GM11168 (cell line): ENCODE measurements around the gene OR2L3.
"Not testable (repeated sequence)": the region's sequence is repeated elsewhere in the genome, so short reads cannot be mapped to it uniquely, and the experiment has no call there.

ENCODE experiments used
- in situ Hi-C: fragments of 300-500 bp; cut with MboI; formaldehyde crosslinking; loops from one replicate; pipeline ENCODE4 v1.12.0; 2022; ENCODE audit warnings: low sequenced_read_pairs; ENCODE audit not compliant: unreplicated experiment

Gene OR2L3, protein sequence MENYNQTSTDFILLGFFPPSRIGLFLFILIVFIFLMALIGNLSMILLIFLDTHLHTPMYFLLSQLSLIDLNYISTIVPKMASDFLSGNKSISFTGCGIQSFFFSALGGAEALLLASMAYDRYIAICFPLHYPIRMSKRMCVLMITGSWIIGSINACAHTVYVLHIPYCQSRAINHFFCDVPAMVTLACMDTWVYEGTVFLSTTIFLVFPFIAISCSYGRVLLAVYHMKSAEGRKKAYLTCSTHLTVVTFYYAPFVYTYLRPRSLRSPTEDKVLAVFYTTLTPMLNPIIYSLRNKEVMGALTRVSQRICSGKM

DNA sequence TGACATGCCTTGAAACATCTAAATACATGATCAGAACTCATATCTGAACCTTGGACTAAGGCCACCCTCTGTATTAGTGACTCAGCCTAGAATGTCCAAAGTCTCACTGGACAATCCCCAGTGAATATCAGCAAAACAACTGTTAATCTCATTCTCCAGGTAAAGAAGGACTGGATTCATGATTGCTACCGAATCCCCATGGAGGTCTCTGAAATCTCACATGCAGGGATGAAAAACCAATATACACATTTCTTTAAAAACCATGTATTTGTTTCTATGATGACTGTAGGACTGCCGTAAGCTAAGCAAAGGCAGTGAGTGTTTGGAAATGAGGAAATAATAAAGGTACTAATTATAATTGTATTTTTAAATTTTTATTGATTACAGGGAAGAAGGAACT lies at the start of gene OR2L3:
OR2L3 (plus strand) TSS at position 301 of the 400 bp plus-strand sequence. CDS start 13,846 bp downstream, outside the sequence.
- in situ Hi-C loops, result no loop called here

DNA sequence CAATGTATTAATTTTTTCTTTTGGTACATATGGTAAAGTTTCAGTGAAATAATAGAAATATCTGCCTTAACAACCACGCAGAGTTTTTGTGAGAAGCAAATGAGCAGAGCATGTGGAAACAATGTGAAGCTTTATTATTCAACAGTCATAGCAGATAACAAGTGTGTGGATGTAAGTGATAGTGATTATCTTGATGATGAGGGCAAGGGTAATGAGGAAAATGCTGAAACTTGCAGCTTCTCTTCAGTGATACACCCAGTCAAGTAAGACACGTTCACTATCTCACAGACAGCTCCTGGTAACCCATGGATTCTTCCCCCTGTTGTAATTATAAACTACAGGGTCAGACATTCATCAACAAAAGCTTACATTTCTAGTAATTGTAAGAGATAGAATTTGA lies 47.8 kb upstream of the OR2L3 start:
- in situ Hi-C loops, result no loop called here

DNA sequence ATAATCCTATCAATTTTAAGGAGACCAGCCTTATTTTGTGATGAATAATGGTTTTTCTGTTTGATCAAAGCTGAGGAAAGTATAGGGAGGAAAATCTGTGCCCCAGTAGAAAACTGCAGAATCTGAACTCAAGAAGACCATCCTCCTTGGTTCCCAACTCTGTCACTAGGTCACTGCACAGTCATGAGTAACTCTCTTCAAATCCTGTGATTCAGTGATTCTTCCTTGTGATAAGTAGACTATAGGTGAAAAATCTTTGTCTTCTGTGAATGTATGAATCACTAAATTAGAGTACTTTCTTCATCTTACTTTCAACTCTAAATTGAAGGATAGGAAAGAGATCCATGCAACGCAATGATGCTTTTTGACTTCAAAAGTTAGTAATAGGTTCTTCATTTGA lies 46.5 kb upstream of the OR2L3 start:
- in situ Hi-C loops, result no loop called here

DNA sequence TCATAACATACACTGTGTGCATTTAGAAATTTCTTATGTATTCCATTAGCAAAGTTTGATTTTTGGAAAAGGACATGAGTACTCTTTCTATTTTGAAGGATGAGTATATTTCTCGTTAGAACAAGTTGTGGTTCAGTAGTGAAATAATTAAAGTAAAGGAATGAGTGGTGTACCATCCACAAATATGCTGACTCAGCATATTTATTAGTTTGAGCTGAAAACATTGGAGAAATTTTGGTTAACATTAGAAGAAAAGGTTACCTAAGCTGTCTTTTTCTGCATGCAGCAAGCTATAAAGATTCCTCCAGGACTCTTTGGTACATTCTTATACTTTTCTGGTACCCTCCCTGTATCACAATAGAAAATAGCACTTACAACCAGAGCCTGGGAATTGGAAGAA lies 38.9 kb upstream of the OR2L3 start:
- in situ Hi-C loops, result no loop called here

DNA sequence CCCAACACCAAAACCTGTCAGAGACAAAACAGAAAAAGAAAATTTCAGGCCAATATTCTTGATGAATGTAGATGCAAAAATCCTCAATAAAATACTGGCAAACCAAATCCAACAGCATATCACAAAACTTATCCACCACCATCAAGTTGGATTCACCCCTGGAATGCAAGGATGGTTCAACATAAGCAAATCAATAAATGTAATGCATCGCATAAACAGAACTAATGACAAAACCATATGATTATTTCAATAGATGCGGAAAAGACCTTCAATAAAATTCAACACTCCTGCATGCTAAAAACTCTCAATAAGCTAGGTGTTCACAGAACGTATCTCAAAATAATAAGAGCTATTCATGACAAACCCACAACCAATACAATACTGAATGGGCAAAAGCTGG lies 37.0 kb upstream of the OR2L3 start:
- in situ Hi-C loops, result no loop called here

DNA sequence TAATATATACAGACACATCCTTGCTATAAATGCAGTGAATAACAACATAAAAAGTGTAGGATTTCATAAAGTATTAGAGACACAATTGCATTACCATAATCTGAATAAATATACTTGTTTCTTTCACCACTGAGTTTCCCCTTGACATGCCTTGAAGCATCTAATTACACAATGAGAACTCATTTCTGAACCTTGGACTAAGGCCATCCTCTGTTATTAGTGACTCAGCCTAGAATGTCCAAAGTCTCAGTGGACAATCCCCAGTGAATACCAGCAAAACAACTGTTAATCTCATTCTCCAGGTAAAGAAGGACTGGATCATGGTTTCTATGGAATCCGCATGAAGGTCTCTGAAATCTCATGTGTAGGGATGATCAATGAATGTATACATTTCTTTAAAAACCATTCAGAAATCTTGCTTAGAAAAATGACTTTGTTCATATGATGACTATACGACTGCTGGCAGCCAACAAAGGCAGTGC lies 33.4 kb upstream of the OR2L3 start, which contains the start of gene OR2L5:
OR2L5 (plus strand) TSS at position 432 of the 482 bp plus-strand sequence. CDS start 8,288 bp downstream, outside the sequence.
- in situ Hi-C loops, result no loop called here

DNA sequence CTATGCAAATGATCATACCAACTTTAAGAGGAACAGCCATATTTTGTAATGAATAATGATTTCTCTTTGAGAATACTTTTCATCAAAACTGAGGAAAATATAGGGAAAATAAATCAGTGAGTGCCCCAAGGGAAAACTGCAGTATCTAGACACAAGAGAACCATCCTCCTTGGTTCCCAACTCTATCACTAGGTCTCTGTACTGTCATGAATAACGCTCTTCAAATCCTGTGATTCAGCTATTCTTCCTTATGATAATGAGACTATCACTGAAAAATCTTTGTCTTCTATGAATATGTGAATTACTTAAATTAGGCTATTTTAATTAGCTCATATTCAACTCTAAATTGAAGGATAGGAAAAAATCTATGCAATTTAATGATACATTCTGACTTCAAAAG lies 30.8 kb upstream of the OR2L3 start:
- in situ Hi-C loops, result no loop called here

DNA sequence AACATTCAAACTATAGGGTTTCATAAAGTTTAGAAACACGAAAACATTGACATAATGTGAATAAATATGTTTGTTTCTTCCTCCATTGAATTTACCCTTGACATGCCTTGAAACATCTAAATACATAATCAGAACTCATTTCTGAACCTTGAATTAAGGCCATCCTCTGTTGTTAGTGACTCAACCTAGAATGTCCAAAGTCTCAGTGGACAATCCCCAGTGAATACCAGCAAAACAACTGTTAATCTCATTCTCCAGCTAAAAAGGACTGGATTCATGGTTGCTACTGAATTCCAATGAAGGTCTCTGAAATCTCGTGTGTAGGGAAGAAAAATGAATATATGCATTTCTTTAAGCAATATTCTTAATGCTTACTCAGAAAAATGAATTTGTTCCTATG lies 16.9 kb upstream of the OR2L3 start, which contains the start of gene OR2L2:
OR2L2 (plus strand) TSS at position 301 of the 400 bp plus-strand sequence. CDS start 8,198 bp downstream, outside the sequence.
- in situ Hi-C loops, result no loop called here

DNA sequence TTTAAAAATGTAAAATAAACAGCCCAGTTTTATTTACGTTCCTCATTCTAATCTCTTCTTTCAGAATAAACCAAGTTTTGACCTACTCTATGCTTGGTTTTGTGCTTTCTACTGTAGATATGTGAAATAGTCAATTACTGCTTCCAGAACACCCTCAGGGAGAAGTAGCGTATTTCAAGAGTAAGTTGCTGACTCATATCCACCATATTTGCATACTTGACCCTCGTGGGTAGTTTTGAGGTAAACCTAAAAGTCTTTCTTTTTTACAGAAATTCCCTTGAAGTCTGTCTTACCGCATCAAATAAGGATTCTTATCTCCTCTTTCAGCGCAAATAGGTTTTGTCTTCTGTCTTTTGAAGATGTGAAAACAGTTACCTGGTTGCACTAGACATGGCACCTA lies 1.4 kb upstream of the OR2L3 start:
- in situ Hi-C loops, result no loop called here

DNA sequence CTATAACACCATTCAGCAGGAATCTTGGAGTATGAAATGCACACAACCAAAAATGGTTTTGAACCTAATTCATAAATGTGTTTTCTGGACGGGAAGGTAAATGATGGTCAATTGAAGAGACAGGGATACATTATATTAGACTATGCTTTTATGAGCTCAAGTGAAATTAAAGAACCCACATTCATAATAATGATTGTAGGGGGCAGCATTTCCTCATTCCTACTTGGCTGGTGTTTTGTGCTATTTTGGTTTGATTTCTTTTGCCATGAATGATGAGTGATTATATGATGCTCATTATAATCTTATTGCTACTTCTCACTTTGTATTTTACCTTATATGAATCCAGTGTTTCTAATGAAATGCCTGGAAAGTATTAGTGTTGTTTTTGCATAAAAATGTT lies 372 bp downstream of the OR2L3 start:
- in situ Hi-C loops, result no loop called here

DNA sequence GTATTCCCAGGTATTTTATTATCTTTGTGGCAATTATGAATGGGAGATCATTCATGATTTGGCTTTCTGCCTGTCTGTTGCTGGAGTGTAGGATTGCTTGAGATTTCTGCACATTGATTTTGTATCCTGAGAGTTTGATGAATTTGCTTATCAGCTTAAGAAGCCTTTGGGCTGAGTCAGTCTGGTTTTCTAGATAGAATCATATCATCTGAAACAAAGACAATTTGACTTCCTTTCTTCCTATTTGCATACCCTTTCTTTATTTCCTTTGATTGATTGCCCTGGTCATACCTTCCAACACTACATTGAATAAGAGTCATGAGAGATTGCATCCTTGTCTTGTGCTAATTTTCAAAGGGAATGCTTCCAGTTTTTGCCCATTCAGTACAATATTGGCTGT lies 8.0 kb downstream of the OR2L3 start:
- in situ Hi-C loops, result no loop called here

DNA sequence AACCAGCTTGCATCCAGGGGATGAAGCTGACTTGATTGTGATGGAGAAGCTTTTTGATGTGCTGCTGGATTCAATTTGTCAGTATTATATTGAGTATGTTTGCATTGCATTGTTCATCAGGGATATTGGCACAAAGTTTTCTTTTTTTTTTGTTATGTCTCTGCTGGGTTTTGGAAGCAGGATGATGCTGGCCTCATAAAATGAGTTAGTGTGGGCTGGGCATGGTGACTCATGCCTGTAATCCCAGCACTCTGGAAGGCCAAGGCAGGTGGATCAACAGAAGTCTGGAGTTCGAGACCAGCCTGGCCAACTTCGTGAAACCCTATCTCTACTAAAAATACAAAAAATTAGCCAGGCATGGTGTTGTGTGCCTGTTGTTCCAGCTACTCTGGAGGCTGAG lies 8.6 kb downstream of the OR2L3 start:
- in situ Hi-C loops, result no loop called here

DNA sequence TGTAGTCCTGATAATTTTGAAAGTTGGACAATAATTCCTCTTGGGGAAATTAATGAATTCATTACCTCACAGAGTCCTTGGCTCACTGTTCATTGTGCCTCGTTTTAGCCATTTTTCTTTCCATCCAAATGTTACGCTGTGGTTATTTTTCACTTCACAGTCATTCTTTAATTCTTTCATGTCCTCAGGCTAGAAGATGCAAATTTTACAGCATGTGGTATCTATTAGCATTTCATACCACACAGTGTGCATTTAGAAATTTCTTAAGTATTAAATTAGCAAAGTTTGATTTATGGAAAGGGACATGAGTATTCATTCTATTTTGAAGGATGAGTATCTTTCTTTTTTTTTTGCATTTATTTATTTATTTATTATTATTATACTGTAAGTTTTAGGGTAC lies 18.4 kb downstream of the OR2L3 start:
- in situ Hi-C loops, result no loop called here

DNA sequence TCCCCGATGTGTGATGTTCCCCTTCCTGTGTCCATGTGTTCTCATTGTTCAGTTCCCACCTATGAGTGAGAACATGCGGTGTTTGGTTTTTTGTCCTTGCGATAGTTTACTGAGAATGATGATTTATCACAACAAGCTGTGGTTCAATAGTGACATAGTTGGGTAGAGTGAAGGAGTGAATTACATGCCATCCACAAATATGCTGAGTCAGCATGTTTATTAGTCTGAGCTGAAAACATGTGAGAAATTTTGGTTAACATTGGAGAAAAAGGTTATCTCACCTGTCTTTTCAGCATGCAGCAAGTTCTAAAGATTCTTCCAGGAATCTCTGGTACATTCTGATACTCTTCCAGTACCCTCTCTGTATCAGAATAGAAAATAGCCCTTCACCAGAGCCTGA lies 19.0 kb downstream of the OR2L3 start:
- in situ Hi-C loops, result no loop called here

DNA sequence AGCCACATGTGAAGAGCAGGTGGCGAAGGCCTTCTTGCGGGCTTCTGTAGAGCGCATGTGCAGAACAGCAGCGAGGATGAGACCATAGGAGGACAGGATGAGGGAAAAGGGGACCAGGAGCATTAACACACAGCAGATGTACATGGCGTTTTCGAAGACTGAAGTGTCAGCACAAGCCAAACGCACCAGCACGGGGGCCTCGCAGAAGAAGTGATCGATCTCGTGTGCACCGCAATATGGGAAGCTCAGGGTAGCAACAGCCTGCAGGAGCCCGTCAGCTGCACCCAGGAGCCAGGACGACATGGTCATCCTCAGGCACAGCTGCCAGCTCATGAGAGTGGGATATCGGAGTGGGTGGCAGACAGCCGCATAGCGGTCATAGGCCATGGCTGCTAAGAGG lies 37.2 kb downstream of the OR2L3 start:
- in situ Hi-C loops, result not testable (repeated sequence)

DNA sequence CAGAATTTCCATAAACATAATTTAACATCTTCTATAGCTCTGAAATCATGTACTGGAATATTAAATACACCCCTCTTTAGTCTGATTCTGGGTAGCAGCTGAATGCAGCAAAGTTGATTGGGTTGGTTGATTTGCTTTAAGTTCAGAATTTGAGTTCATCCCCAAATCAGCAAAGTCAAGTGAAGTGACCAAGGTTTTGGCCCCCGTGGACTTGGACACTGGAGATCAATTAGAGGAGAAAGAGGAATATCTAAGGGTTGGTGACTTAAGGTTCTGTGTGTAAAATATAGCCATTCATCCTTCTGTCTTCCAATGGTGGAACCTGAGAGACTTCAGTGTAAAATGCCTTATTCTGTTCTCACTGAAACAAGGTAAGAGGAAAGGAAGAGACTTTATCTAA lies 48.2 kb downstream of the OR2L3 start, which contains the start of gene OR2L13:
OR2L13 (plus strand) TSS at position 301 of the 400 bp plus-strand sequence. CDS start 4,192 bp downstream, outside the sequence.
- in situ Hi-C loops, result no loop called here

DNA sequence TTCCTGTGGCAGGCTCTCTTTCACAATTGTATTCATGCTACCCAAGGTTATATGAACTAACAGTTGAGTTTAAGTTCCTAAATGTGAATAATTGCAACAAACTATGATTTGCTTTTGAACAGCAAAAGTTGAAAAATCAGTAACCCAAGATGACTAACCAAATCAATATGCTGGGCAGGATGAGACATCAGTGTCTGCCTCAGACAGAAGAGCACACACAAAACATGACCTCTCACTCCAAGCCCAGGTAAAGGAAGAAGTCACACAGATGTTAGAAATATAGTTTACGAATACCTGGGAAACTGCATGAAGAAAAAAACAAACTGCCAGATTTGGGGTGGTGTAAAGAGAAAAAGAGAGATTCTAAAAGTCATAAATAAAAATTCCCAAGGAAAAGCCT lies 51.9 kb downstream of the OR2L3 start:
- in situ Hi-C loops, result no loop called here

DNA sequence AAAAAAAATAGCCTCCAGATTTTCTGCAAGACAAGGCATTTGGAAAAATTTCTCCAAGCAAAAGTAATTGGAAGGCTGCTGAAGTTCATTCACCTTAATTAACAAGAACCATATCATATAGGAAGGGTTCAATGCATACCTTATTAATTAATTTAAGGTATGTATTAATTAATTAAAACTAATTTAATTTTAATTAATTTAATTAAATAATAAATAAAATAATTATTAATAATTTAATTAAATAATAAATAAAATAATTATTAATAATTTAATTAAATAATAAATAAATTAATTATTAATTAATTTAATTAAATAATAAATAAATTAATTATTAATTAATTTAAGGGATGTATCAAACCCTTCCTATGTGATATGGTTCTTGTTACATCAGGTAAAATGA lies 56.2 kb downstream of the OR2L3 start:
- in situ Hi-C loops, result no loop called here

DNA sequence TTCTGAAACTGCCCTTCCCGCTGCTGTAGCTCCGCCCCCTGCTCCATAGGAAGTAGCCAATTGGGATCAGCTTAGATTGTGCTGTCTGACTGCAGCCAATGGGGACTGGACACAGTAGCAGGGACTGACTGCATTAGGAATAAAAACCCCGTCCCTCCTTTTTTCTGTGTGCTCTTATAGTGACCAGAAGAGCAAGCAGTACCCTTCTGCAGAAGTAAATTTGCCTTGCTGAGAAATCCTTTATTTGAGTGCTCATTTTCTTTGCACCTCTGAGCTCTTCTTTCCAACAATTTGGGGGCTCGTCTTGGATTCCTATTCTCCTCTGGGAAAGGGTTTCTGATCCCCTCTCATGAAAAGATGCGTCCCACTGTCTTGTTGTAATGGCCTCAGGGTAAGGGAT lies 64.5 kb downstream of the OR2L3 start:
- in situ Hi-C loops, result no loop called here
